Activated naive CD4-positive, alpha-beta T cell treated with anti-CD3 and anti-CD28 coated beads, Interleukin-2, amount 50 U/mL, for 72 hours (primary cell): Measurements from ENCODE around the gene RNF183. TPM values are rescaled to one million over a fixed set of nuclear protein-coding genes. Genes with fewer than 3 reads are reported as not detected.
"Not testable (repeated sequence)": the region's sequence is repeated elsewhere in the genome, so short reads cannot be mapped to it uniquely, and the experiment has no call there.

Source experiments
- ATAC-seq, 2 donors: fragments of 150-1000 bp; cut with Tn5 transposase; 2 replicates each; pipeline ENCODE4 v1.10.0; 2021; ENCODE audit warnings: mild to moderate bottlenecking in 2 of 2, moderate library complexity in 2 of 2
- DNase-seq, 2 donors: peaks; one replicate each; pipeline ENCODE4 v3.0.0; 2021 to 2022; ENCODE audit warnings: low spot score in 2 of 2
- H3K27ac Mint-ChIP-seq, 2 donors: one replicate each; pipeline ENCODE4 v1.8.0; 2022; ENCODE audit warnings: mild to moderate bottlenecking in 2 of 2, mixed read lengths in 2 of 2
- H3K36me3 Mint-ChIP-seq, 2 donors: one replicate each; pipeline ENCODE4 v1.8.0; 2022; ENCODE audit warnings: mixed read lengths in 2 of 2
- H3K9me3 Mint-ChIP-seq, 2 donors: one replicate each; pipeline ENCODE4 v1.8.0; 2022; ENCODE audit warnings: mixed read lengths in 2 of 2
- total RNA-seq, 2 donors: library from RNA; stranded (reverse); gene quantifications; one replicate each; pipeline ENCODE4 v1.2.3, GENCODE V29; 2022

Gene RNF183
- total RNA-seq, 2 donors from 2014 or later = 0.29 TPM; not detected in 1

DNA sequence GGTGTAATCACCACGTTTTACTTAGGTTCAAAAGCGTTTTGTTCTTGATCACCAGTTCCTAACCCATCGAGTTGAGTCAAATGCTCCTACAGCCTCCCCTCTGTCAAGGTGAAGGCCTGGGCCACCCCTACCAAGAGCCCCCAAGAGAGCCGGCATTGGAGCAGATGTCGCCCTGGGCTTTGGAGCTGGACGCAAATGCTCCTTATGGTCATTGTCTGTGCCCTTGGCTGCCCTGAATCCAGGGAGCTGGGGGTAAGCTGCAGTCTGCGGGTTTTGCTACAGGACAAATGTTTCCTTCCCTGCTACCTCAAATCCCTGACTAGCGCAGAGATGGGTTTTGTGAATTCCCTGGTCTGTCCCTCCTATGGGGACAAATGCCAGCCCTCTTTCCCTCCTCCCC, 4.9 kb downstream of the RNF183 start:
- ATAC-seq (no peak), DNase-seq (no peak)
- no peaks in the 10 kb centered on the region for H3K36me3 Mint-ChIP-seq
- no peak overlapping the region for H3K27ac Mint-ChIP-seq
- H3K9me3 Mint-ChIP-seq = no peaks in the 10 kb centered on the region

DNA sequence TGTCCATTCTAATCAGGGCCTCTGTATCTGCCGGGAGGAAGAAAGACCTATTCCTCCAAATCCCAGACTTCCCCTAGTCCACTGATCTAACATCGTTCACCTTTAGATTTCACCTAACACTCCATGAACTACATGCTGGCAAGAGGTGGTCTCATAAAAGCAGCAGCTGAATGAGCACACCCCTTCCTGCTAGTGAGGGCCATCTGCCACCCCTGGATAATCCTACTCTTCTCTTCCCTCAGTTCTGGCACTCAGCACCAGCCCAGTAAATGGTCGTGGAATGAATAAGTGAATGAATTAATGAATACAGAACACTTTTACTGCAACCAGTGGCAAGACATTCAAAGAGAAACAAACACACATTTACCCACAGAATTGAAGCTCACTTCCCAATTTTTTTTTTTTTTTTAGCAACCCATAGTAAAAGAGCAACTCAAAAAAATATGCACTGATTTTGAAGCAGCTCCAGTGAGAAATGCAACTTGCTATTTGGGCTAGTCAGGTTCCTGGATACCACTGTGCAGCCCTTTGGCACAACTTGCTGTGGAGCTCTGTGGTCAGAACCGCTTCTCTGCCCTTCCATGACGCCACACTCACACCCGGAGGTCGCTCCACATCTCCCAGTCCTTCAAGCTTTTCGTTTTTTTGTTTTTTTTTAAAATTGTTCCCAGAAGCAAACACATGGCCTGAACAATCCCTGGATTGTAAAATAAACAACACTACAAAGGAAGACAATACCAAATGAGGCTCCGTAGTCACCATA, 6.2 kb downstream of the RNF183 start:
- no peak for ATAC-seq
- Mint-ChIP-seq H3K9me3 (no peaks in the 10 kb centered on the region), H3K36me3 (peaks cover 0 to 4% of the 10 kb centered on the region in 2 donors), H3K27ac (peak overlapping the region in 1 of 2 donors; percentile 6)
- no peak for DNase-seq

DNA sequence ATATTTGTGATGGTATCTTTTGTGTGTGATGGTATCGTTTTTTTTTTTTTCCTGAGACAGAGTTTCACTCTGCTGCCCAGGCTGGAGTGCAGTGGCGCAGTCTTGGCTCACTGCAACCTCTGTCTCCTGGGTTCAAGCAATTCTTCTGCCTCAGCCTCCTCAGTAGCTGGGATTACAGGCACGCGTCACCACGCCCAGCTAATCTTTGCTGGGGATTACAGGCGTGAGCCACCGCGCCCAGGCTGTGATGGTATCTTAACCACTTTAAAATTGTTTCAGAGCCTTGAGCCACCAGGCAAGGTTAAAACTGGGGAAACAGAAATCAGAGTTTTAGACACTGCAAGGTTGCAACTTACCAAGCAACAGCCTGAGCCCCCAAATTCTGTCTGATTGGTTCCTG, 6.9 kb downstream of the RNF183 start:
- H3K36me3 Mint-ChIP-seq, H3K9me3 Mint-ChIP-seq, DNase-seq, ATAC-seq, H3K27ac Mint-ChIP-seq: not testable (repeated sequence)

- Mint-ChIP-seq H3K36me3 (peaks cover under 1 to 18% of the 10 kb centered on the region in 2 donors), H3K9me3 (no peaks in the 10 kb centered on the region), H3K27ac (peak overlapping the region in 1 of 2 donors; percentile 22)
- DNase-seq (no peak), ATAC-seq (no peak)
These were observed 9.8 kb downstream of the RNF183 start for GRCh38 chr9:113293285-113293878.

GRCh38 chr9:113290052-113290607, 13.0 kb downstream of the RNF183 start:
- DNase-seq (no peak), ATAC-seq (no peak)
- peaks cover 18 to 22% of the 10 kb centered on the region in 2 donors for H3K36me3 Mint-ChIP-seq
- H3K27ac Mint-ChIP-seq = peak overlapping the region; percentile 26 to 36
- H3K9me3 Mint-ChIP-seq = no peaks in the 10 kb centered on the region

DNA sequence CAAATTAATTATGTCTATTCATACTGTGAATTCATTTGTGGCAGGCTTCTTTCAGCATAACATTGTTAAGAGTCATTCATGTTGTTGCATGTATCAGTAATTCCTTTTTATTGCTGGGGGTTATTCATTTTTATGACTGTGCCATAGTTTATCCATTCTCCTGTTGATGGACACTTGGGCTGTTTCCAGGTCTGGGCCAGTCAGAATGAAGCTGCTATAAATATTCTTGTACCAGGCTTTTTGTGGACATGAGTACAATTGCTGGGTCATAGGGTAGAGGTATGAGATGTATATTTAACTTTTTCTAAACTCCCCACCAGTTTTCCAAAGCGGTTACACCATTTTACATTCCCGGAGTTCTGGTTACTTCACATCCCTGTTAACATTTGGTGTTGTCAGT, 14.1 kb downstream of the RNF183 start:
- no peak overlapping the region for H3K27ac Mint-ChIP-seq
- H3K9me3 Mint-ChIP-seq = no peaks in the 10 kb centered on the region
- H3K36me3 Mint-ChIP-seq = peaks cover 22 to 24% of the 10 kb centered on the region in 2 donors
- ATAC-seq = no peak
- DNase-seq = no peak

DNA sequence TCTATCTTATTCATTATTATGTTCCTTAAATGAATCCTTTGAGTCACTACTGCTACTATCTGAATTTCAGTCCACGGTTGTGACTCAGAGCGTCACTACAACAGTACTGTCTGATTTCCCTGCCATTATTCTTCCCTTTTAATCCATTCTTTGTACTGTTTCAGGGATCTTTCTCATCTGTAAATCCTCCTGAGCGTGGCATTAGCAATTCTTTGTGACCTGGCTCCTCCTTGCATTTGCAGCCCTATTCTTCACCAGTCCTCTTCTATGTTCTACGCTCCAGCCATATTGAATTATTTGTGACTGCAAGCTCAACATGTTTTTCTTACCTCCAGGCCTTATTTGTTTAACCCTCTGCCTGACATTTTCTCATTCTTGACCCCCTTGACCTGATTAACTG, 21.8 kb downstream of the RNF183 start:
- peak overlapping the region in 1 of 2 donors; percentile 42 for H3K27ac Mint-ChIP-seq
- H3K9me3 Mint-ChIP-seq = no peaks in the 10 kb centered on the region
- ATAC-seq (no peak), DNase-seq (no peak)
- peaks cover 33 to 36% of the 10 kb centered on the region in 2 donors for H3K36me3 Mint-ChIP-seq

GRCh38 chr9:113278840-113279239, 24.3 kb downstream of the RNF183 start:
- H3K36me3 Mint-ChIP-seq = peaks cover 29 to 33% of the 10 kb centered on the region in 2 donors
- H3K27ac Mint-ChIP-seq = peak overlapping the region in 1 of 2 donors; percentile 77
- DNase-seq = no peak
- no peaks in the 10 kb centered on the region for H3K9me3 Mint-ChIP-seq
- no peak for ATAC-seq

DNA sequence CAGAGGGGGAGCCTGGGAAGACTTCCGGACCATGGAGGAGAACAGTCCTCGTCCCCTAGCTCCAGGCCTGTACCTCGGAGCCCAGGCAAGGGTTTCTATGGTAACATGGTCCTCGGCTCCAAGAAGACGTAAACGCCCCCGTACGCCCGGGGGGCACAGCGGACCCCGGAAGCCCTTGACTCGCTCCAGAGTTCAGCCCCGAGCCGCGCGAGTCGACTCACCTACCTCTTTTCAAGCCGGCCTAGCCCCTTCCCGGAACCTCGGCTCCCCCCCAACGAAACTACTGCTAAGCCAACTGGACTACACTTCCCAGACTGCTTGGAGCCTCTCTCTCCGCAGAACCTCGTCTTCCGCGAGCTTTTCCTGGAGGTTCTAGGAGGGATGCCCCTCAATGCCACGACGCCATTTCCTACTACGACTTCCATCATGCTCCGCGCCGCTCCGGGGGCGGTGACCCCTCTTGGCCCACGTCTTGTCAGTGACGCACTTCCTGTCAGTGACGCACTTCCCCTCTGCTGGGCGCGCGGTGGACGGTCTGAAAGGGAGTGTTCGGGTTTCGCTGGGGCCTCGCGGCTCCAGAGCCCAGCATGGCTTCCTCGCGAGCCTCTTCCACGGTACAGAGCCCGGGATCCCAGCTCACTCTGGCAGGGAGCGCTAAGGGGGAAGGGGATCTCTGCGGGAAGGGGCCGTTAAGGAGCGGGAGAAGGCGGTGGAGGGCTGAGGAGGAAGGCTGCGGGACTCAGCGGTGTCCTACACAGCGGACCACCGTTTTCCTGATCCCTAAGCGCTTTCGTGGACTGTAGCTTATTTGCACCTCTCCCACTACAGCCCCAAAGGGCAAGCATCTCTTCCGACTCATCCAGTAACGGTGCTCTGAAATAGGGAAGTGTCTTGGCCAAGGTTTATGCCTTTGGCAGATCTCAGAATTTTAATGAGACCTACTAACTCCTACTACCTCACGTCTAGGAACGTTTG, 27.7 kb downstream of the RNF183 start, which contains the start of the genes CDC26 and PRPF4:
CDC26 (minus strand) TSS at position 416 of the 975 bp plus-strand sequence. CDS start 3,065 bp downstream, outside the sequence.
PRPF4 (plus strand) TSS at position 502 of the 975 bp plus-strand sequence; CDS start at position 588, 86 bp downstream.
- peak; percentile 96 to 100 for ATAC-seq
- peak; percentile 91 to 93 for DNase-seq
- no peaks in the 10 kb centered on the region for H3K9me3 Mint-ChIP-seq
- H3K27ac Mint-ChIP-seq = no peak within 1 kb of the TSS
- peaks cover 21 to 27% of the 10 kb centered on the region in 2 donors for H3K36me3 Mint-ChIP-seq

DNA sequence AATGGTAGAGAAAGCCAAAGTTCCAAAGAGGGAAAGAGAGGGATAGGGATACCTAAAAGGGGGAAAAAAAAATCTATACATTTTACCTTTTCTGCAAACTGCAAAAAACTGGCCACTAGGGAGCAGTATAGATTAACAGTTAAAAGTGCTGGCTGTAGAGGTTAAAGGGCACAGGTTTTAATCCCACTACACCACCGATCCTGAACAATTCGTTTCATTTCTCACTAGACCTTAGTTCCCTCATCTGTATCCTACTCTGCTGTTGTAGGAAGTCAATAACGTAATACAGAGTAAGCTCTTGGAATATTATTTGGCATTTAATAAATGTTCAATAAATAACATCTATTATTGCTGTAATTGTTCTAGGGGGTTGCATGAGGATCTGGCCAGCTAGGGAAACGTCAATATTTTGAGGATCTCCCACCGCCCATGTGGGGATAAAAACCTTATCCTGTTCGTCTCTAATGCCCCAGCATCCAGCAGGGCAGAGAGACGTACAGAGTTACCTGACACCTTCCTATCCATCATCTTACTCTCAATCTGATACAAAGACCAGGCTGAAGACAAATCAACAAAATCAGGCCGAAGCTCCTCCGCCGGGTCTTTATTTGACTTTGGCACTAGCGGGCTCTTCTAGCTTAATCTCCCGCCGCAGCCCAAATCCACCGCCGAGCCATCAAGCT, 28.6 kb downstream of the RNF183 start:
- H3K9me3 Mint-ChIP-seq = no peaks in the 10 kb centered on the region
- DNase-seq (peak in 1 of 2 donors; percentile 55), ATAC-seq (peak; percentile 19 to 28)
- peaks cover 17 to 18% of the 10 kb centered on the region in 2 donors for H3K36me3 Mint-ChIP-seq
- H3K27ac Mint-ChIP-seq = no peak overlapping the region

DNA sequence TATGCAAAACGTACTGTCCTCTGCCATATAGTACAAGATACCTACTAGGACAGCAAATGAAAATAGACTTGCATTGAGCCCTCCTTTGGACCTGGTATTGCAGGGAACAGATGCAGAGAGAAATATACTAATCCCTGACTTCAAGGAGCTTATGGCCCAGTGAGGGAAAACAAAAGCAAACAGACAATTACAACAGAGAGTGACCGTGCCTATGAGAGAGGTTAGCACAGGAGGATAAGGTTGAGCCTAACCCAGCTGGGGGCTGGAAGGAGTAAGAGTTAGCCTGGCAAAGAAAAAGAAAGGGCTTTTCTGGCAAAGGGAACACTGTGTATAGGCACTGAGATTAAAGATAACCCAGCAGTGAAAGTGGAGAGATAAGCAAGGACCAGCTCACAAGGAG, 33.3 kb downstream of the RNF183 start:
- no peak for DNase-seq
- Mint-ChIP-seq H3K36me3 (peaks cover 18% of the 10 kb centered on the region in 2 donors), H3K27ac (peak overlapping the region; percentile 61 to 81), H3K9me3 (no peaks in the 10 kb centered on the region)
- no peak for ATAC-seq

- no peaks in the 10 kb centered on the region for H3K9me3 Mint-ChIP-seq
- ATAC-seq (peak; percentile 92 to 96), DNase-seq (no peak)
- peaks cover 18% of the 10 kb centered on the region in 2 donors for H3K36me3 Mint-ChIP-seq
- H3K27ac Mint-ChIP-seq = peak overlapping the region; percentile 61 to 81
These were observed 33.8 kb downstream of the RNF183 start for GRCh38 chr9:113269355-113269754.

GRCh38 chr9:113267911-113268566, 35.1 kb downstream of the RNF183 start:
- Mint-ChIP-seq H3K9me3 (no peaks in the 10 kb centered on the region), H3K36me3 (peaks cover 14 to 18% of the 10 kb centered on the region in 2 donors), H3K27ac (peak overlapping the region; percentile 52 to 84)
- no peak for ATAC-seq
- no peak for DNase-seq

DNA sequence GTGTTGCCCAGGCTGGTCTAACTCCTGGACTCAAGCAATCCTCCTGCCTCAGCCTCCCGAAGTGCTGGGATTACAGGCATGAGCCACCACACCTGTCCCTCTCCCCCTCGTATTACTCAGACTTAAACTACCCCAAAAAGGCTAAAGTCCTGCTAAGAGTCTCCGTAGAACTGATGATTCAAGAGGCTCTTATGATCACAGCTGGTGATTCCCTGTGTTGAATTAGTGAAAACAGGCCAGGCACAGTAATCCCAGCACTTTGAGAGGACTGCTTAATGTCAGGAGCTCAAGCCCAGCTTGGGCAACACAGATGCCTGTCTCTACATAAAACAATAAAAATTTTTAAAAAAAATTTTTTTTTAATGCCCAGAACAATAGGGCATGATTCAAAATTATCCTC, 37.0 kb downstream of the RNF183 start:
- peaks cover 12 to 18% of the 10 kb centered on the region in 2 donors for H3K36me3 Mint-ChIP-seq
- H3K27ac Mint-ChIP-seq = no peak overlapping the region
- H3K9me3 Mint-ChIP-seq = no peaks in the 10 kb centered on the region
- DNase-seq = no peak
- ATAC-seq = no peak

DNA sequence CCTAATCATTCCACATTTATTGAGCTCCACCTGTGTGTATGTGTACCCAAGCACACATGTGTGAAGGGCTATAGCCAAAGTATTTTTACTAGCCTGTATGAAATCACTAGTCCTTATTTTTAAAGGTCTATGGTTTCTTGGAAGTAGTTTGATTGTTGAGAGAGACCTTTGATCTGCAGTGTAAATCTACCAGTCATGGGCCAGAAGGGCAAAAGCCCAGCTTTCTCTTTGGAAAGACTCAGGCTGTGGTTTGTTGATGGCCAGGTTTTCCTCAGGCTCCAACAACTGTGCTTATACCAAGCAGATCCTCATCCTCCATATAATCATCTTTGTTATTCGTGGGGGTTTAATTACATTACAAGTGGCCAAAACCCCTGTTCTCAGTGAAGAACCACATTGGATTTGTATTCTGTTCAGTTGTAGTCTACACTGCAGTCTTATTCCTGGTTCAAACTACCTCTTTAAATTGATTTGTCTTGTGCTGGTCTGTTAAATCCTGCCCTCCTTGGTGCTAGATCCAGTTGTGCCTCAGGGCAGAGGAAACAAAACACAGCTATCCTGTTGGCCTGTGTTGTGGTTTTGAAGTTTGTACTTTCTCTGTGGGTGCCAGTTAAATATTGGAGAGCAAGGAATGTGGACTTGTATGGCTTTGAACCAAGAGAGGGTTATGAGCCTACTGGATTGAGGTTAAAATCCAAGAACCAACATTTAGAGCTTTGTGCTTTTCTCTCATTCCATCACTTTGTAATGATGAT, 41.1 kb downstream of the RNF183 start:
- DNase-seq (no peak), ATAC-seq (no peak)
- peaks cover 0 to 19% of the 10 kb centered on the region in 2 donors for H3K36me3 Mint-ChIP-seq
- H3K27ac Mint-ChIP-seq = no peak overlapping the region
- no peaks in the 10 kb centered on the region for H3K9me3 Mint-ChIP-seq
